Right lobe of liver (tissue), 6 donors: ENCODE data around the gene C16orf54. TPM values are rescaled to one million over a fixed set of nuclear protein-coding genes. Genes with fewer than 3 reads are reported as not detected.
"Not testable (repeated sequence)": the region's sequence is repeated elsewhere in the genome, so short reads cannot be mapped to it uniquely, and the experiment has no call there.

Experiments used
- ATAC-seq, 4 donors: fragments of 200-7000 bp; cut with Tn5 transposase; one replicate each; pipeline ENCODE4 v1.9.1; 2020; ENCODE audit warnings: mild to moderate bottlenecking in 4 of 4, moderate library complexity in 4 of 4
- DNase-seq, 3 donors: peaks; one replicate each; pipeline ENCODE4 v3.0.0-alpha.2; 2020
- H3K27ac ChIP-seq, 3 donors: fragments of 200-600 bp; one replicate each; pipeline ENCODE4 v1.8.0; 2022
- H3K27me3 ChIP-seq, 2 donors: fragments of 200-600 bp; one replicate each; pipeline ENCODE4 v1.8.0; 2022
- H3K36me3 ChIP-seq, 4 donors: fragments of 200-600 bp; sonication (generic) in 1 of 4; one replicate each; pipeline versions ENCODE4 v1.5.1 to v1.8.0; 2017 to 2022; ENCODE audit warnings: control low read depth in 1 of 4
- H3K4me1 ChIP-seq, 4 donors: fragments of 200-600 bp; sonication (generic) in 1 of 4; one replicate each; pipeline versions ENCODE4 v1.5.1 to v1.8.0; 2017 to 2022; ENCODE audit warnings: control low read depth in 1 of 4
- H3K4me3 ChIP-seq, 3 donors: fragments of 200-600 bp; one replicate each; pipeline ENCODE4 v1.8.0; 2022
- H3K9me3 ChIP-seq, 4 donors: fragments of 200-600 bp; sonication (generic) in 1 of 4; one replicate each; pipeline versions ENCODE4 v1.5.1 to v1.8.0; 2017 to 2022; ENCODE audit warnings: control low read depth in 1 of 4
- CTCF ChIP-seq, 4 donors: fragments of 200-600 bp in 3 of 4; fragments of 450-650 bp in 1 of 4; IDR thresholded peaks; one replicate each; pipeline versions ENCODE4 v1.5.1 to v1.8.0; 2016 to 2022; ENCODE audit warnings: antibody characterized with exemption in 4 of 4, mild to moderate bottlenecking in 2 of 4
- POLR2A ChIP-seq: fragments of 450-650 bp; IDR thresholded peaks from one replicate; pipeline ENCODE4 v1.6.1; 2017; ENCODE audit warnings: antibody characterized with exemption, mild to moderate bottlenecking
- WGBS: methylation state at CpG from one replicate; pipeline ENCODE4 v1.1.6; 2018; ENCODE audit warnings: low coverage, low lambda C conversion rate; ENCODE audit not compliant: insufficient coverage; ENCODE audit errors: missing lambda C conversion rate; 5-methylcytosine and 5-hydroxymethylcytosine counted together
- intact Hi-C, 2 donors: fragments of 100-400 bp; cut with DNase I; formaldehyde crosslinking; loops; one replicate each; pipeline versions ENCODE4 v1.11.2 to v1.14.1; 2022
- total RNA-seq, 6 experiments: library from RNA; depleted of rRNA in 2 of 6; stranded (reverse); fragments of >200 nt in 2 of 6; fragmentation: NEBNext Ultra II Directional in 3 of 6; extraction: Animal tissue kit (Norgen Biotek cat#: 25700) in 3 of 6; gene quantifications; one replicate each; pipeline versions ENCODE4 v1.1.0 to v1.2.4, GENCODE V29; 2016 to 2023
- donor health status: DM: no; HTN: yes; CAD: no.
- donor health status: DM: no; HTN: no; CAD: no.
- donor health status: DM: no; HTN: no; CAD: no.
- donor health status: DM: no; HTN: yes; CAD: no.
- donor health status: DM: no; HTN: yes; CAD: no.

The C16orf54 gene
- total RNA-seq, 6 experiments from 2014 or later: 0.40 to 1.2 (median 0.66) TPM

- no peak for DNase-seq
- no peaks in the 10 kb centered on the region for H3K9me3 ChIP-seq
- intact Hi-C loops: no loop called here
- WGBS: 33% methylated on average over 13 of the region's 17 CpGs
- peak; percentile 61 to 76 (median 64) for TF ChIP-seq CTCF (IDR thresholded peaks at IDR 0.05)
- TF ChIP-seq POLR2A: no peak
- no peaks in the 10 kb centered on the region for H3K36me3 ChIP-seq
- H3K4me1 ChIP-seq: peaks cover 0 to 9% (median 0%) of the 10 kb centered on the region in 4 donors
- ATAC-seq: peak; percentile 92 to 99 (median 96)
- H3K4me3 ChIP-seq: no peak overlapping the region
- H3K27me3 ChIP-seq: no peaks in the 10 kb centered on the region
- H3K27ac ChIP-seq: no peak overlapping the region
Observed at GRCh38 chr16:29710227-29711219, 35.3 kb downstream of the C16orf54 start.

GRCh38 chr16:29709657-29710056, 36.1 kb downstream of the C16orf54 start:
- H3K9me3 ChIP-seq, H3K4me3 ChIP-seq, intact Hi-C loops, DNase-seq, H3K27ac ChIP-seq, H3K4me1 ChIP-seq, ATAC-seq, H3K27me3 ChIP-seq, H3K36me3 ChIP-seq: not testable (repeated sequence)
- WGBS: 67% methylated on average over 5 of the region's 6 CpGs

- 67% methylated on average over 15 of the region's 16 CpGs for WGBS
- Histone ChIP-seq H3K27ac (no peak overlapping the region), H3K27me3 (no peaks in the 10 kb centered on the region), H3K4me3 (no peak overlapping the region), H3K4me1 (peaks cover 0 to 9% (median 0%) of the 10 kb centered on the region in 4 donors), H3K36me3 (no peaks in the 10 kb centered on the region), H3K9me3 (no peaks in the 10 kb centered on the region)
- intact Hi-C loops: no loop called here
- DNase-seq (no peak), ATAC-seq (no peak)
- TF ChIP-seq POLR2A (no peak), CTCF (IDR thresholded peaks at IDR 0.05) (no peak)
Observed at GRCh38 chr16:29708917-29709600, 36.7 kb downstream of the C16orf54 start.

GRCh38 chr16:29707160-29707559, 38.6 kb downstream of the C16orf54 start:
- intact Hi-C loops: not testable (repeated sequence)

GRCh38 chr16:29705030-29705429, 40.8 kb downstream of the C16orf54 start:
- ATAC-seq (no peak), DNase-seq (no peak)
- Histone ChIP-seq H3K36me3 (no peaks in the 10 kb centered on the region), H3K27me3 (no peaks in the 10 kb centered on the region), H3K4me3 (no peak overlapping the region), H3K27ac (no peak overlapping the region), H3K9me3 (no peaks in the 10 kb centered on the region), H3K4me1 (peaks cover 0 to under 1% (median 0%) of the 10 kb centered on the region in 4 donors)
- intact Hi-C loops: no loop called here
- WGBS: 54% methylated on average over 2 of the region's 2 CpGs
- TF ChIP-seq CTCF (IDR thresholded peaks at IDR 0.05) (no peak), POLR2A (no peak)

More at GRCh38 chr16:29707160-29707559, 38.6 kb downstream of the C16orf54 start:
- not testable (repeated sequence) for DNase-seq, H3K9me3 ChIP-seq, H3K36me3 ChIP-seq, ATAC-seq, H3K4me1 ChIP-seq, H3K27ac ChIP-seq, H3K4me3 ChIP-seq, H3K27me3 ChIP-seq
- WGBS: no CpG with 5 or more reads among the region's 1 CpG
